DMS153 (cell line): Measurements from ENCODE around the gene VPS4A.

Experiments
- DNase-seq: peaks from one replicate; lab custom pipeline; 2025; lab: John Stamatoyannopoulos, UW

VPS4A gene

DNA sequence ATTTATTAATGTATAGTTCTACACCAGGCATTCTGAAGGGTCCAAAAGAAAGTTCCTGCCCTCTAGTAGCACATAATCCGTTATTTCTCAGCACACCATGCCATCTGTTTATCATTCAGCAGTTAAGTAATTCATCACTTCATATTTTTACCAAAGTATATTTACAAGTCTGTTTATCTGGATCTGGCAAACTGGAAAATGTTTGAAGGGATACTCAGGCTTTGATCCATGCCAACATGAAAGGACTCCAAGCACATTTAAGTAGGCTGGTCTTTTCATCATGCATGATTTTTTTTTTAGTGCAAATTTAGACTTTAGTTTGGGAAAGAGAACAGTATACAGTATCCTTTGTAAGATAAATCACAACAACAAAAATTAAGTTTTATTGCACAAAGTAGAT, 4.1 kb upstream of the VPS4A start:
- DNase-seq = no peak

DNA sequence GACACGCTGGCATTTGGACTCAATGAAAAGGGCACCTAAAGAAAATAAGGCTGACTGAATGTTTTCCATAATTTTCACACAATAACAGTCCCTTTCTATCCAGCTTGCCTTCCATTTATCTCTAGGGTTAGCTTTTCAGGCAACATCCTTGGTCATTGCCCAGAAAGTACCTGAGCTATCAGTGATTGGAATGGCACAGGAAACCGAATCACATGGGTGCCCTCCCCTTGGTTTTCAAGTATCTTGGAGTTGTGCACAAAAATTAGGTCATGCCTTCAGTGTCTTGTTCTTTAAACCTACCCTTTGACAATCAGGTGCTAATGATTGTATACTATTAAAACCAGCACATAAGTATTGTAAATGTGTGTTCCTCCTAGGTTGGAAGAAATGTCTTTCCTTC, 3.3 kb upstream of the VPS4A start:
- no peak for DNase-seq

DNA sequence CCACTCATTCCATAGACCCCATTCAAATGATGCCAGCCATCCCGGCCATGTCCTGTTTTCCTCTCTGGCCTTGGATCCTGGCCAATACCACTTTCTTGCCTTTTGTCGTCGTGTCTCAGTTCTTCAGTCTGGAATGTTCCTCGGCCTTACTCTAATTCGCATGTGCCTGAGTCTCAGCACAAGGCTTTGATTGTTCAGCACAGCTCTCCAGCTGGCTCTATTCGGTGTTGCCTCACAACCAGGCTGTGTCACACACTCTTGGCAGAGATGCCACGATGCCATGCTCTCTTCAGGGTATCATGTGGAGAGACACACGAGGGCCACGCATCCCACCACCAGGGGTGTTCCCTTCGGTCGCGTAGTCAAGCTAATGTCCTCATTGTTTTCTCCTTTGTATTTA, 1.8 kb upstream of the VPS4A start:
- no peak for DNase-seq

DNA sequence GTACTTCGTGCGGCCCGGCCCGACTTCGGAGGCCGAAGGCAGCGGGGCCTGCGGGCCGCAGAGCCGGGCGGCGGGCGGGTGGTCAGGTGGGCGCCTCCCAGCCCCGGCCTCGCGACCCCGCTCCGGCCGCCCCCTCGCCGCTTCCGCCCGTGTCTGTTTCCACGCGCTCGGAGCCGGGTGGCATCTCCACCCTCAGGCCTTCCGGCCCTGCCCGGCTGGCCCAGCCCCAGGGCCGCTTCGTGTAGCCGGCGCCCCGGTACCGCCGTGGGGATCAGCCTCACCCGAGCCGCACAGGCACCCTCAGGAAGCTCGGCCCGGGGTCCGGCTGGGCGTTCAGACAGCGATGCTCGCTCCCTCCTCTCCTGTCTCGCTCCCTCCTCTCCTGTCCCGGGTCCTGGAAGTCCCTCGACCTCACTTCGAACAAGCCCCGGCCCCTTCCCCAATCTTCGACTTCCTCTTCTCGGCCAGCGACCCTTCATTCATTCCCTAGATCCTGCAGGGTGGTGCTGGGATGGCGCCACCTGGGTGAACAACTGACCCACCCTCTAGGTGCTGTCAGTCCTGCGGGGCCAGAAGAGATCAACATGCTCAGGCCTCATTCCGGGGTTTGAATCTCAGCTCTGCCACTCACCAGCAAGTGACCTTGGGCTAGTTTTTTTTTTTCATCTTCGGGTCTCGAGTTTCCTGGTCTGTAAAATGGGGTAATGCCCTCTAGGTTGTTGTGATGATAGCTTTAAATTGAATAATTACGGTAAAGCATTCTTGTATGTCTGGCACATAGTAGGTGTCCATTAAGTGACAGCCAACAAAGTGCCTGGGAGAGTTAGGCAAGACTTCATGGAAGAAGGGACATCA, 610 bp downstream of the VPS4A start:
- no peak for DNase-seq

DNA sequence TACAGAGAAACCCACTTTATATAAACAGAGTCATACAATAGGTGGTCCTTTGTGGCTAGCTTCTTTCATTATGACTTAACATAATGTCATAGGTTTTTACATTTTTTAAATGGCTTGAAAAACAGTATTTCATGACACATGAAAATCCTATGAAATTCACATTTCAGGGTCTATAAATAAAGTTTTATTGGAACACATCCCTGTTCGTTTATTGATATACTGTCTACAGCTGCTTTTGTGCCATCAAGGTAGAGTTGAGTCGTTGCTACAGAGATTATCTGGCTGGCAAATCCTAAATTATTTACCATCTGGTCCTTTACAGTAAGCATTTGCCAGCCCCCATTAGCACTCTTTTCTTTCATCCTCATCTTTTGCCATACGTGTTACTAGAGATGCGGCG, 2.3 kb downstream of the VPS4A start:
- no peak for DNase-seq

DNA sequence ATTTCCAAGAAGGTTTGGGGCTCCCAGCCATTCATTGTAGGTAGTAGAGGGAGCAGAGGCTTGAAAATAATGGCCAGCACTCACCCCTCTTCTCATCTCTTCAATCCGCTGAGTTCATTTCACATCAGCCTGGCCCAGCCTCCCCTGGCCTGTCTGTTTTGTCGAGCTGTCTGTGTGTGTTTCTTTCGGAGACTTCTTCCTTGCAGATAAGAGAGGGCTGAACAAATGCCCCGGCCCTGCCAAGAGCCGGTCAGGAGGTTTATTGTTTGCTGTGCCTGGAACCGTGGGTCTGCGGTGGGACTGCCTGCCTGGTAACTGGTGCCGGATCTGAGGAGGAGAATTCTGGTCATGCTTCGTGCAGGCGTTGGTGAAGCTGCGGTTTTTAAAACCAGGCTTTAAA, 3.4 kb downstream of the VPS4A start:
- no peak for DNase-seq

DNA sequence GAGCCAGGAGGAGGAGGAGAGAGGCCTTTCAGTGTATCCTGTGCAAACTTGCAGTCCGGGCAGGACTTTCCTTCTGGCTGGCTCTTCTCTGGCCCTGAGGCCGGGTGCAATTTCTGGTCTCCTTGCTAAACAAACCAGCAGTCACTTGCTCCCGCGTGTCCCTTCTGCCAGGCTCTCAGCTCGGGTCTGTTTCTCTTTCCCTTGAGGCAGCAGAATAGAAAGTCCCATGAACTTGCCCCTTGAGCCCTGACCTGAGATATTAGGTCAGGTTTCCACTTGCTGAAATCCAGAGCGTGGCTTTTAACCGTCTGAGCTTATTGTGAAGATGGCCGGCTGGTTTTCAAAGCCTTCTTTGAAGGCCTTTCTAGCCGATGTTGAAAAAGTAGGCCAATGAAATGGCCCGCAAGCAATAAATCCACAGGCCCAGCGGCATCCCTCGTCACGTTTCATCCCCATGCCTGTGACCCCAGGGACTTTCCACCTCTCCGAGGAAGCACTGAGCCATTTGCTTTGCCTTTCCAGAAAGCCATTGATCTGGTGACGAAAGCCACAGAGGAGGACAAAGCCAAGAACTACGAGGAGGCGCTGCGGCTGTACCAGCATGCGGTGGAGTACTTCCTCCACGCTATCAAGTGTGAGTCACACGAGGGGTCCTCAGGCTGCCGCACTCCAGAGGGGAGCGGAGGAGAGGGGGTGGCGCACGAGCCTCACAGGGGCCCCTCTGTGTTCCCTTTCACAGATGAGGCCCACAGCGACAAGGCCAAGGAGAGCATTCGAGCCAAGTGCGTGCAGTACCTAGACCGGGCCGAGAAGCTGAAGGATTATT, 4.5 kb downstream of the VPS4A start:
- no peak for DNase-seq

DNA sequence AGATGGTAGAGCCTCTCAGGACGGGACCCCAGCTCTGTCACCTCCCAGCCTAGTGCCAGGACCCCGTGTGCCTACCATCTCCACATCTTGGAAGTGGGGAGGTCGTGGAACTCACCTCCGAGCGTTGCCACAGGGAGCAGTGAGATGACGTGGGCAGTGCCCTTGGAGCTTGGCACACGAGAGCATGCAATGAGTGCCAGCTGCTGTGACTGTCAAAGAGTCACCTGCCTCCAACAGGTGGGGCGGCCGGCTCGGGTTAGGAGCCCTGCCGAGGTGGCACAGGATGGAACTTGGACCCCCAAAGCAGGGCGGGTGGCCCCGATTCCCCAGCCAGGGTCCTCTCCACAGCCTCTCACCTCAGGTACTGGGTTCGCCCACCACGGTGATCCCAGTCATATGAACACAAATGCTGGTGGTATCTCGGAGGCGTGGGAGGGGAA, 5.5 kb downstream of the VPS4A start:
- no peak for DNase-seq

DNA sequence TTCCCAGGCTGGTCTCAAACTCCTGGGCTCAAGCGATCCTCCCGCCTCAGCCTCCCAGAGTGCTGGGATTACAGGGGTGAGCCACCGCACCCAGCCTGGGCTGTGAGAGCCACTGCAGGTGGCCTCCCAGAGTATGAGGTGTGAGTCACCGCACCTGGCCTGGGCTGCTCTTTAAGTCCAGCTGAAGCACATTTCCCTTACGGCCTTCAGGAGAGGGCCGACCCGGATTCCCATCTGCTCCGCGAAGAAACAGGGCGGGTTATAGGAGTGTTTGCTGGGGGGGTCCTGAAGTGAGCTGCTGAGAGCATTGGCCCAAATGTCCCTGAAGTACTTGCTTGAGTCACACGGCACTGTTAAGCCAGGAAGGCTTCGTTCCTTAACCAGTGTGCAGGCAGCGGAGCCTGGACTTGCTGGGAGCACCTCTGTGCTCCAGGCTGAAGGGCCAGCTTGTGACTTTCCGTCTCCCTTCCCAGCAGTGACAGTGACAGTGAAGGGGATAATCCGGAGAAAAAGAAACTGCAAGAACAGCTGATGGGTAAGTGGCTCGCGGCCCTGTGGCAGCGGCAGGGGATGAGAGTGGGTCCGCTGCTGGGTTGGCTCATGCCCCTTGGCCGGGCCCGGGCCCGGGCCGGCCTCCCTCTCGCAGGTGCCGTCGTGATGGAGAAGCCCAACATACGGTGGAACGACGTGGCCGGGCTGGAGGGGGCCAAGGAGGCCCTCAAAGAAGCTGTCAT, 7.2 kb downstream of the VPS4A start:
- no peak for DNase-seq

DNA sequence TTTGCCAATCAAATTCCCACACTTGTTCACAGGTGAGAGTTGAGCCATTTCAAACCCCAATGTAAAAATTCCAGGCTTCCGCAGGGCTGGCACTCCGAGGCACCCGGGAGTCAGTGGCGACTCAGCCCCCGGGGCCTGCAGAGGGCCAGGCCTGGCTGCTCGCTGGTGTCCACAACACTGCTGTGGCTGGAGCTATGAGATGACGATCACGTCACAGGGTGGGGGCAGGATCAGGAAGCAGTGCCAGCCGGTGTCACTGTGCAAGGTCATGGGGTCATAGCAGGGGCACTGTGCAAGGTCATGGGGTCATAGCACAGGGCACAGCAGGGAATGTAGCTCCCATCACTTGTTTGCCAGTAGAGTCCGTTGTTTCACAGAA, 7.8 kb downstream of the VPS4A start:
- DNase-seq = no peak

DNA sequence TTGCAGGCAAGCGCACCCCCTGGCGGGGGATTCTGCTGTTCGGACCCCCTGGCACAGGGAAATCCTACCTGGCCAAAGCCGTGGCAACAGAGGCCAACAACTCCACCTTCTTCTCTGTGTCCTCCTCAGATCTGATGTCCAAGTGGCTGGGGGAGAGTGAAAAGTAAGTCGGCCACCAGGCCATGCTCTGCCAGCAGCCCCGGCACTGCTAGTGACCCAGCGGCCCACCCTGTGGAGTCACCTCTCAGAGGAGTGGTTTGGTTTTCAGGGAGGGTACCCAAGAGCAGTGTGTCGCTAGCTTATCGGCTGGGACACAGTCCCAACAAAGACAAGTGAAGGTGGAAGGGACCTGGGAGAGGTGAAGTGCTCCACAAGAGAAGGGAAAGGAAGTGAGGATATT, 8.2 kb downstream of the VPS4A start:
- no peak for DNase-seq

DNA sequence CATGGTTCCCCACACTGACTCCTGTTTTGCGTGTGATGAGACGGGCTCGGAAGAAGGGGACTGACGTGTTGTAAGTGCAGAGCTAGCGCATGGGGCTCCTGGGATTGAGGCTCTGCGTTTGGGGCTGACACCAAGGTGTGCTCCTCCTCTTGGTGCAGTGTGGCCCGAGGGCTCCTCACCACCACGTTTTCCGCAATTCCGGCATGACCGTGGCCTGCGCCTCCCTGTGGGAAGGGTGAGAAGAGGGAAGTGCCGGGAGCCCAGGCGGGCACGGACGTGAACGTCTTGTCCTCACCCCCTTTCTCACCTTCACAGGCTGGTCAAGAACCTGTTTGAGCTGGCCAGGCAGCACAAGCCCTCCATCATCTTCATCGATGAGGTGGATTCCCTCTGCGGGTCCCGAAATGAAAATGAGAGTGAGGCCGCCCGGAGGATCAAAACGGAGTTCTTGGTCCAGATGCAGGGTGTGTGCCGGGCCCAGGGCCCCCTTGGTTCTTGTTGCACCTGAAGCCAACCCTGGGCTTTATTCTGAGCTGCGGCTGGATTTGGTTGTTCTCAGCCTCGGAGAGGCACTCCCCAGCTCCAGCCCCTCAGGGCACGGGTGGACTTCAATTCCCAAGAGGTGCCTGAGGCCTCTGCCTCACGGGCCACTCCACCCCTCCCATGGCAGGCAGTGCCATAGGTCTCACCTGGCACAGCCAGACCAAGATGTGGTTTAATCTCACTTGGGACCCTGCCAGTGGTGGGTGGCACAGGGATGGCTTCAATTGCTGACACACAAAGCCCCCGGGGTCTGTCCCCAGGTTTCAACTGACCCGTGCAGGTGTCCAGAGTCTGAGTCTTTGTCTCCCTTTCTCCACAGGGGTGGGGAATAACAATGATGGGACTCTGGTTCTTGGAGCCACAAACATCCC, 8.9 kb downstream of the VPS4A start:
- no peak for DNase-seq

DNA sequence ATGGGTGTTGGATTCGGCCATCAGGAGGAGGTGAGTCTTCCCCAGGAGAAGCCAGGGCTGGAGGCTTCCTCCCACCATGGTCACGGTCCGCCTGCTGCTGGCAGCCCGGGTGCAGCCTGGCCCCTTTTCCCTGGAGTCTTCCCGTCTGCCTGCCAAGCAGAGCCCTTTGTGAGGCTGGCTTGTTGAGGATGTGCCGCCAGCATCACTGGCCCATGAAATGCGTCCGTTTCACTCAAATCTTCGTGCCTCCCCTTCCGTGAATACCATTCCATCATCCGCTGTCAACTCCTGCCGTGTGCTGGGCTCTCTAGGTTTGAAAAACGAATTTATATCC, 9.6 kb downstream of the VPS4A start:
- no peak for DNase-seq

DNA sequence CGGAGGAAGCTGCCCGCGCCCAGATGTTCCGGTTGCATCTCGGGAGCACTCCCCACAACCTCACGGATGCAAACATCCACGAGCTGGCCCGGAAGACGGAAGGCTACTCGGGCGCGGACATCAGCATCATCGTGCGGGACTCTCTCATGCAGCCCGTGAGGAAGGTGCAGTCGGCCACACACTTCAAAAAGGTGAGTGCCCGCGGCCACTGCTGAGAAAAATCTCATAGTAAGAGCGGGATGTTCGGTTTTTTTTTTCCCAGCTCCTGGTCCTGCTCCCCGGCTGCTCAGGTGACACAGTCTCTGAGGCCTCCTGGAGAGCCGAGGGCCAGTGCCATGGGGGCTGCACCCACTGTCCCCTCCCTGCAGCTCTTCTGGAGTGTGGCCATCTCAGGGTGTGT, 9.9 kb downstream of the VPS4A start:
- DNase-seq = no peak

DNA sequence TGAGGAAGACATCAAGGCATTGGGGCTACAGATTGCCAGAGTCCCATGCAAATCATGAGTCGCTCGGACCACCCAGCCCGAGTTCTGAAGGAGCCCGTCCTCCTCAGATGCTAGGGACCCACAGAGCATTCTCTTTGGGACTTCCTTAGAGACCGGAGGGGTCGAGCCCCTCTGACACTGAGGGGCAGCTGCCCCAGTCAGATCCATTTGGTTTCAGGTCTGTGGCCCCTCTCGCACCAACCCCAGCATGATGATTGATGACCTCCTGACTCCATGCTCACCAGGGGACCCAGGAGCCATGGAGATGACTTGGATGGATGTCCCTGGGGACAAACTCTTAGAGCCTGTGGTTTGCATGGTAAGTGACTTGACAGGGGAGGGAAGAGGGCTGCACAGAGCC, 11.2 kb downstream of the VPS4A start:
- DNase-seq = no peak

DNA sequence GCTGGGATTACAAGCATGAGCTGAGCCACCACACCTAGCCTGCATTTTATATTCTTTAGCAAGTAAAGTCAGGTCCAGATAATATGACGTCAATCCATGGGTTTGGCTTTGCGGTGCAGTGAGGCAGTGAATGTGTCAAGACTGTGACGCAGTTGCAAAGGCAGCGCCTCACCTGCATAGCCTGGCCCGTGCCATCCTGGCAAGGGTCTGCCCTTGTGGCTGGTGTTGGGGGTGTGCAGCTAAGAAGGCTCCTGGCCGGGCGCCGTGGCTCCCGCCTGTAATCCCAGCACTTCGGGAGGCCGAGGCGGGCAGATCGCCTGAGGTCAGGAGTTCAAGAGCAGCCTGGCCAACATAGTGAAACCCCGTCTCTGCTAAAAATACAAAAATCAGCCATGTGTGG, 12.3 kb downstream of the VPS4A start:
- DNase-seq = no peak

DNA sequence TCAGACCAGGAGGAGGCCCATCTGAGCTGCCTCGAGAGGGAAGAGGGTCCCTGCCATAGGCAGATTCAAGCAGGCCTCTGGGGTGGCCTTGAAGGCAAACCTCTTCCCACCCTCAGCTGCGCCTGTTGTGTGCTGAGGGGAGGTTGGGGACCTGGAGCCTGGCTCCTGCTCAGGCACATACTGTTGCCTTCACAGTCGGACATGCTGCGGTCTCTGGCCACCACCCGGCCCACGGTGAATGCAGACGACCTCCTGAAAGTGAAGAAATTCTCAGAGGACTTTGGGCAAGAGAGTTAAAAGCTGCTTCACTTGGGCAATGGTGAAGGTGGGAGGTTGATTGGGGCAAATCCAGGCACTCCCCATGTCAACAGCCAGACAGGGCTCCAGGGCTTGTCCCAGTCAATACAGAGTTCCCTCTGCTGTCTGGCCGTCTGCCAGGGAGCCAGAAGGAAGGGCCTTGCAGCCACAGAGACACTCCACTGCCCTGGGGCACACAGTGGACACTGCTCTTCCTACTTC, 12.9 kb downstream of the VPS4A start:
- DNase-seq = no peak

DNA sequence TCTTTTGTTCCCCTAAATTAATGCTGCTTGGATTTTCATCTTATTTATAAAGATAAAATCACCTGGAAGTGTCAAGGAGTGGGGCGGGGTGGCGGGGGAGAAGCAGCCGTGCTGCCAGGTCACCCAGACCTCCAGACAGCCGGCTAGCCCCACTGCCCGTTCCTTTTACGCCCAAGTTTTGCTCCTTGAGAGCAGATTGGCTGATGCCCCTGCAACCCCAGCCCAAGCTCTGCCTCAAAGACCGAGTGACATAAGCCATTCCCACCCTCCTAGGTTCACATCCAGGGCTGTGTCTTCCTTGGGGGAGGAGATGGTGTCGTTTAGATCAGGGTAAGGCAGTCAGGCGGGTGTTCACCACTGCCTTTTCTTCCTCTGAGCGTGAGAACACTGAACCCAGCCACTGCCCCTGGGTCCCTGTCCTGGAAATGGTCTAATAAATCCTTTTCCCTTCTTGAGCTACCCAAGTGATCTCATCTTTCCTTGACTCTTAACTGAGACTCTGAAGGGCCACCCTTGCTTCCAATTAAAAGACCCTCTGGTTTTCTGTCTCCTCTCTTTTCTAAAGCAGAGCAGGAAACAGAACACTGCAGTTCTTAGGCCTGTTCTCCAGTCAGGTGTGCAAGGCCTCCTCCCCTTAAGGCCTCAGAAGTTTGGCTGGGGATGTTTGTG, 13.6 kb downstream of the VPS4A start:
- DNase-seq = no peak

DNA sequence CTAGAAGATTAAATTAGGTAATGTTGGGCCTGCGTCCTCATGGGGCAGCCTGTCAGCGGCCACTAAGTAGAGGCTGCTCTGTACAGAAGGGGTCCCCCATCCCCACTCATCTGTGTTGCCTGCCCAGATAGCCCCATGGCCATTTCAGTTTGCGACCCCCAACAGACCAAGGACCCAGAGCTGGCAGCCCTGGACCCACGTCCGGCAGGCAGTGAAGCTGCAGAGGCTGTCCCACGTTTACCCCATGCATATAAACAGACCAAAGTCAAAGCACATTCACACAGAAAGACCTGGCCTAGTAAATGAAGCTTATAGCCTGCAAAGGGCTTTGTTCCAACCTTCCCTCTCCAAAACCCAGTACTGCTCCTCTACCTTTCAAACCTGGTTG, 14.6 kb downstream of the VPS4A start:
- no peak for DNase-seq

DNA sequence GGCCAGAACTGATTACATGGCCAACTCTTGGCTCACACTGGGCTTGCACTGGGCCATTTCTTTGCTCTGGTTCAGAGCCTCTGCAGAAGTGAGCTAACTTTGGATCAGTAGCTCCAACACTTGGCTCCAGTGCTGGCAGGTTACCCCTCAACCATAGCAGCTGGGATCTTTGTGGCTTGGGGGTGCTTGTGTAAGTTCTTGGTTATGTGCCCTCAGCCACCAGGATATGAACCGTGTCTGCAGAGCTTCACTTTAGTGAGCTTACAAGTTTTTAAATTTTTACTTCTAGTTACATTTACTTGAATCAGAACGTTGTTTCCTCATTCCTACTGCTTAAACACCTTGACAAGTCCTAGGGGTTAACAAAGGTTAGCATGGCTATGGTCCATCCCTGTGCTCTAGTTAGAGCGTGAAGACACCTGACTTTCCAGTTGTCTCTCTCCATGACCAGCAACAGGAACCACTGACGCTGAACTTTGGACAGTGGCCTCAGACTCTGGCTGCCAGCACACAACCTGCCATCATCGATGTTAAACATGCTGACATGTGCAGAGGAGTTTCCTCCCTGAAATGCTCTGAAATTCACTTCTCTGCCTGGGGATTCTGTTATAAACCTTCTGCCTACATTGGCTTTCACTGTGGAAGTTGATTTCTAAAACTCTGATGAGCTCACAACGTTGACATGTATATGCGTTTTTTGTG, 15.2 kb downstream of the VPS4A start:
- no peak for DNase-seq
